Astrocyte of the spinal cord (primary cell): ENCODE results near the gene MLH3.

Experiments used
- DNase-seq: peaks from one replicate; pipeline ENCODE4 v3.0.0; 2011; ENCODE audit warnings: low read depth, low spot score
- H3K4me3 ChIP-seq: 2 replicates; pipeline ENCODE4 v1.5.1; 2011; ENCODE audit warnings: low read depth, mild to moderate bottlenecking, low read length, moderate library complexity
- in situ Hi-C: cut with HindIII; loops from 2 replicates; pipeline ENCODE4 v1.10.0; 2017; ENCODE audit warnings: low sequenced_read_pairs
- TF ChIP-seq, protein P1 (sequence below): IDR thresholded peaks from 2 replicates; pipeline ENCODE4 v1.5.1; 2012; ENCODE audit warnings: low read depth, mild to moderate bottlenecking, low read length, inconsistent platforms

The MLH3 gene

DNA sequence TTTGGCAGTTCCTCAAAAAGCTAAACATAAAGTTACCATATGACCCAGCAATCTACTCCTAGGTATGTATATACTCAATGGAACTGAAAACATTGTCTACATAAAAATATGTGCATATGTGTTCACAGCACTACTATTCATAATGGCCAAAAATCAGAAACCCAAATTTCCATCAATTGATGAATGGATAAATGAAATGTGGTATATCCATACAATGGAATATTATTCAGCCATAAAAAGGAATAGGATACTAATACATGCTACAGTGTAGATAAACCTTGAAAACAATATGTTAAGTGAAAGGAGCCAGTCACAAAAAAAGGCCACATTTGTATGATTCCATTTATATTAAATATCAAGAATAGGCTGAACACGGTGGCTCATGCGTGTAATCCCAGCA, 9.2 kb upstream of the MLH3 start:
- no peak for DNase-seq
- H3K4me3 ChIP-seq = no peak overlapping the region
- in situ Hi-C loops = no loop called here
- TF ChIP-seq, protein P1, sequence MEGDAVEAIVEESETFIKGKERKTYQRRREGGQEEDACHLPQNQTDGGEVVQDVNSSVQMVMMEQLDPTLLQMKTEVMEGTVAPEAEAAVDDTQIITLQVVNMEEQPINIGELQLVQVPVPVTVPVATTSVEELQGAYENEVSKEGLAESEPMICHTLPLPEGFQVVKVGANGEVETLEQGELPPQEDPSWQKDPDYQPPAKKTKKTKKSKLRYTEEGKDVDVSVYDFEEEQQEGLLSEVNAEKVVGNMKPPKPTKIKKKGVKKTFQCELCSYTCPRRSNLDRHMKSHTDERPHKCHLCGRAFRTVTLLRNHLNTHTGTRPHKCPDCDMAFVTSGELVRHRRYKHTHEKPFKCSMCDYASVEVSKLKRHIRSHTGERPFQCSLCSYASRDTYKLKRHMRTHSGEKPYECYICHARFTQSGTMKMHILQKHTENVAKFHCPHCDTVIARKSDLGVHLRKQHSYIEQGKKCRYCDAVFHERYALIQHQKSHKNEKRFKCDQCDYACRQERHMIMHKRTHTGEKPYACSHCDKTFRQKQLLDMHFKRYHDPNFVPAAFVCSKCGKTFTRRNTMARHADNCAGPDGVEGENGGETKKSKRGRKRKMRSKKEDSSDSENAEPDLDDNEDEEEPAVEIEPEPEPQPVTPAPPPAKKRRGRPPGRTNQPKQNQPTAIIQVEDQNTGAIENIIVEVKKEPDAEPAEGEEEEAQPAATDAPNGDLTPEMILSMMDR = no peak

DNA sequence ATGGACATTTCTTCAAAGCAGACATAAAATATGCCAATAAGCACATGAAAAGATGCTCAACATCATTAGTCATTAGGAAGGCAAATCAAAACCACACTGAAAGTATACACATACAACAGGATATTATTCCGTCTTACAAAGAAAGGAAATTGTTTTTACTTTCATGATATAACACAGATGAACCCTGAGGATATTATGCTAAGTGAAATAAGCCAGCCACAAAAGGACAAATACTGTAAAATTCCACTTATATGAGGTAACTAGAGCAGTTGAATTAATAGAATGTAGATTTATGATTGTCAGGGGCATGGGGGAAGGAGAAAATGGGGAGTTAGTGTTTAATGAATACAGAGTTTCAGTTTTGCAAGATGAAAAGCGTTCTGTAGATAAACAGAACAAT, 8.4 kb upstream of the MLH3 start:
- in situ Hi-C loops = no loop called here

DNA sequence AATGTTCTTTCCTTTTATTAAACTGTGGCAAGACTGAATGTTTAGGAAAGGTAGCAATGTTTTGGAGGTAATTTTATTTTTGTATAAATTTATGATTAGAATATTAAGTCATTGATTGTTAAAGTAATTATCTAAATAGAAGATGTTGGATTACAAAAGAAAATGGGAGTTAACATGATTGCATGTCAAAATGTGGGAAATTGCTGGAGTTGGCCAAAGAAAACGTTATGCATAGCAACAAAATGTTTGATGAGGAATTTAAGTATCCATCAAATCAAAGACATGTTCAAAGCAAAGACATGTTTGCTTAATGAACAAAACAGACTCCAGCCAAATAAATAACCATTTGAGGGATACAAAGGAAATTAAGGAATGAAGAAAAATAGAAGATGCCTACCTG, 3.2 kb upstream of the MLH3 start:
- TF ChIP-seq, protein P1 = no peak
- no peak for DNase-seq
- H3K4me3 ChIP-seq = no peak overlapping the region
- in situ Hi-C loops = no loop called here

More for the DNA sequence above, 8.4 kb upstream of the MLH3 start:
- DNase-seq = peak; percentile 25
- TF ChIP-seq, protein P1 = no peak
- H3K4me3 ChIP-seq = no peak overlapping the region

DNA sequence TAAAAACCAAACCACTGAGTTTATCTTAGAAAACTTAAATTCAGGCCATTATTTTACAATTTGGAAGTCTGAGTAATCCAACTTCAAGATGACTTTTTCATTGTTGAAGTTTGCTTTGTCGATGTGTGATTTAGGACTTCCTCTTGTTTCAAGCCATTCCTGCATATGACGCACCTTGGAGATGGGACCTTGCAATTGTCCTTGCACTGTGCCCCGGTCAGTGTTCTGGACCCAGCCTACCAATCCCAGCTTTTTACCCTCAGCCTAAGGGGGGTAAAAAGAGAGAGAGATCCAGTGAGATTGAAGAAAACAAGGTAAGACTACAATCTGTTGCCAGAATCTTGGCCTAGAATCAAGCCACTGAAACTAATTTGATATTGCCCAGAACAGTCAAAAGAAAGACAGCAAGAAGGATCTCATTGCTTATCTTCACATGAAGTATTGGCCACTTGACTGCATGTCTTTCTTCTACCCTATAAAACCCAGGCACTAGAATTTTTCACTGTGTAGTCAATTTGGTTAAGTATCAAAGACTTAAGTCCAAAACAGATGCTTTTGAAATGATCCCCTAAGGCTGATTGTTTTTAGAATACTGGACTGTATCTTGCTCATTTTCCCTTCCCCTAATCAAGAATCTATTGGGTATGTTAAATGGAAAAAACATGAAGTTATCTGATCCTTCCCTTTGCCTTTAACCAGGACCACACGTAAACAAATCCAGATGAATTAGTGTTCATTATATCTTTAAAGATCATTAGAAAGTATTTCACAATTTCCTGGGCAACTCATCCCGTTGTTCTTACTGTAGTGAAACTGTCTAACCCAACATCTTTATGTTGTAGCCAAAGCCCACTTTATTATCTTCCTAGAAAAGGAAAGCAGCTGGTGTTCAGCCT, 2.4 kb upstream of the MLH3 start:
- in situ Hi-C loops = no loop called here
- H3K4me3 ChIP-seq = no peak overlapping the region
- TF ChIP-seq, protein P1 = no peak
- DNase-seq = no peak

DNA sequence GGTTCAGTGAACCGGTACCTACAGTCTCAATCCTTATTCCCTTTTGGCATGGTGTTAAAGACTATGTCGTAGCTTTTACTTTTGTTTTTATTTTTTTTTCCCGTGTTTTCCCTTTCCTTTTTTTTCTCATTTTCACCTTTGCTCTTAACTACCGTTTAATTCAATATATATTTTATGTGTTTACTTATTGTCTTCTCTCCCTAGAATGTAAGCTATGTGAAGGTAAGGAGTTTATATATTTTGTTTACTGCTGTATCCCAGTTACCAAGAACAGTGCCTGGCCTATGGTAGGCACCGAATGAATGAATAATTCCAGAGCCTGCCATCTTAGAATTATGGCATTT, 261 bp upstream of the MLH3 start:
- in situ Hi-C loops = no loop called here
- peak overlapping the region; percentile 52 for H3K4me3 ChIP-seq
- DNase-seq = no peak
- TF ChIP-seq, protein P1 = no peak

DNA sequence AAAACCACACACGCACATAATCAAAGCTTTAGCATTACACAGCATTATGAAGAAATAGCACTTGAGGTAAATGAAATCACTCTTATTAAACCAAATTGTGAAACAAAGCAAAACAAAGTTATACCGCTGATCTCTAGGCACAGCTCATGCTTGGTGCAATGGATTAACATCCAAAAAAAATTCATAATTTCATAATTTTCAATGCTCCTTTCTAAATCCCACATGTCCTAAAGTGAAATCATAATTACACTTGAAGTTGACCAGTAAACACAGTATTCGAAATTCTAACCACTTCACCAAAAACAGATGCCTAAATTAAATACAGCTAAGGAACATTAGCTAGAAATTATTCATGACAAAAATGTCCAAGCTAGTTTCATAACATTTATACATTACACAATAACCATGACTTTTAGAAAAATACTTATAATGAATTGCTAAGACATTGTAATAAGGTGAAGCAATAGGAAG, 1.5 kb downstream of the MLH3 start:
- in situ Hi-C loops = no loop called here
- no peak for DNase-seq
- H3K4me3 ChIP-seq = no peak overlapping the region
- TF ChIP-seq, protein P1 = no peak
